ENCODE results near the gene GCNT2. TPM values are rescaled to one million over a fixed set of nuclear protein-coding genes. Genes with fewer than 3 reads are reported as not detected.

Gene GCNT2
- total and polyA plus RNA-seq, 2 of the 8 experiments (the other 6 are each of a cell fraction or from before 2014, with no cell fraction given), result 19.3 to 52.5 TPM

GRCh38 chr6:10507298-10507697, 13.9 kb upstream of the GCNT2 start:
- Histone ChIP-seq H3K27me3 (replicated peaks in 1 of 4; ENCODE audit: control insufficient read depth in 3 of 4, extremely low read depth in 1 of 4, insufficient read depth in 3 of 4, low read length in 3 of 4) (no peaks in the 10 kb centered on the region), H2AK5ac (ENCODE audit: low read depth, low read length) (no peak overlapping the region), H2BK120ac (replicated peaks; ENCODE audit: low read depth, low read length) (no peak overlapping the region), H3K4me3 (ENCODE audit: extremely low read depth in 1 of 4, insufficient read depth in 2 of 4, low read depth in 3 of 4, low read length in 4 of 4) (no peak overlapping the region), H3K36me3 (ENCODE audit: control insufficient read depth in 2 of 4, insufficient read depth in 4 of 4, low read length in 3 of 4) (no peaks in the 10 kb centered on the region), H3K9me3 (ENCODE audit: insufficient read depth in 2 of 2, low read depth in 1 of 2, low read length in 1 of 2) (no peaks in the 10 kb centered on the region), H3K56ac (replicated peaks; ENCODE audit: insufficient read length, low read depth, low read length) (no peak overlapping the region), H3K23ac (ENCODE audit: insufficient read length) (no peak overlapping the region), H2BK5ac (ENCODE audit: low read depth, low read length) (no peak overlapping the region), H3K23me2 (ENCODE audit: low read depth, low read length) (no peaks in the 10 kb centered on the region), H3K18ac (ENCODE audit: extremely low read depth, low read length) (no peak overlapping the region), H4K20me1 (replicated peaks in 1 of 2; ENCODE audit: control insufficient read depth in 1 of 2, insufficient read depth in 2 of 2, low read length in 2 of 2) (no peaks in the 10 kb centered on the region), H3K79me2 (ENCODE audit: control insufficient read depth in 1 of 2, insufficient read depth in 2 of 2, low read length in 2 of 2) (no peaks in the 10 kb centered on the region), H3K27ac (ENCODE audit: low read depth, low read length) (no peak overlapping the region), H4K5ac (ENCODE audit: insufficient read length, low read depth, low read length) (no peak overlapping the region), H4K8ac (ENCODE audit: extremely low read depth, insufficient read depth, low read length) (no peak overlapping the region), H3K9ac (replicated peaks in 1 of 4; ENCODE audit: extremely low read depth in 1 of 4, low read depth in 3 of 4, low read length in 3 of 4) (no peak overlapping the region), H4K91ac (replicated peaks; ENCODE audit: insufficient read length, low read length) (no peak overlapping the region), H3K79me1 (ENCODE audit: low read depth, low read length) (no peaks in the 10 kb centered on the region), H2AFZ (ENCODE audit: low read length) (no peak overlapping the region), H3K4ac (replicated peaks; ENCODE audit: insufficient read length, low read depth, low read length) (no peak overlapping the region), H2BK15ac (ENCODE audit: low read length) (no peak overlapping the region), H3K14ac (ENCODE audit: insufficient read length) (no peak overlapping the region), H2BK12ac (ENCODE audit: low read depth, low read length) (no peak overlapping the region), H2BK20ac (ENCODE audit: low read length) (no peak overlapping the region), H3K4me1 (replicated peaks in 1 of 4; ENCODE audit: control insufficient read depth in 3 of 4, insufficient read depth in 4 of 4, low read length in 3 of 4) (peaks cover 0 to 3% (median 2%) of the 10 kb centered on the region in 4 experiments; a peak in 3 of 7 replicates), H3K4me2 (ENCODE audit: insufficient read depth in 1 of 2, low read depth in 2 of 2, low read length in 2 of 2) (no peak overlapping the region)
- CTCF ChIA-PET (ENCODE audit: partially characterized antibody), result interaction anchor here (0.6 to 8.5 kb wide), 10 partner anchors 15 to 1471 kb away, joined by 3 to 66 read pairs (median 3); no protein-coding TSS in a partner anchor
- POLR2A ChIA-PET (ENCODE audit: partially characterized antibody), result interaction anchor here (0.6 kb wide), 1 partner anchor 12 kb away, joined by 3 read pairs; no protein-coding TSS in a partner anchor
- TF ChIP-seq EGR1 (IDR thresholded peaks at IDR 0.05; ENCODE audit: borderline replicate concordance, low read depth, low read length) (no peak), CBX5 (IDR thresholded peaks at IDR 0.05; ENCODE audit: low read depth, low read length) (no peak), POLR2A (IDR thresholded peaks at IDR 0.05; ENCODE audit: control extremely low read depth in 1 of 2, low read depth in 2 of 2, low read length in 2 of 2) (no peak), SP2 (IDR thresholded peaks at IDR 0.05; ENCODE audit: low read length) (no peak), SIRT6 (IDR thresholded peaks at IDR 0.05; ENCODE audit: low read length) (no peak), TEAD4 (IDR thresholded peaks at IDR 0.05; ENCODE audit: low read depth, low read length) (no peak), SRF (IDR thresholded peaks at IDR 0.05; ENCODE audit: low read depth, low read length) (no peak), KDM4A (IDR thresholded peaks at IDR 0.05; ENCODE audit: low read depth, low read length, severe bottlenecking) (no peak), CREB1 (IDR thresholded peaks at IDR 0.05) (no peak), JUND (IDR thresholded peaks at IDR 0.05; ENCODE audit: low read length) (no peak), RAD21 (IDR thresholded peaks at IDR 0.05 in 1 of 2, conservative IDR thresholded peaks at IDR 0.05 in 1 of 2; ENCODE audit: low read depth in 2 of 2, low read length in 2 of 2) (no peak)
- 84% methylated on average over 6 of the region's 6 CpGs; no CpG with 5 or more reads in 1 of the 2 experiments for WGBS, 2 experiments (ENCODE audit: extremely low coverage in 1 of 2, insufficient coverage in 1 of 2, insufficient read length in 1 of 2, insufficient replicate concordance in 2 of 2, low coverage in 1 of 2, low lambda C conversion rate in 2 of 2, missing lambda C conversion rate in 1 of 2)
- FAIRE-seq, result no peak
- DNase-seq (ENCODE audit: low read depth in 1 of 2, low spot score in 2 of 2), result no peak
